ENCODE results near the gene CCDC28B. TPM values are rescaled to one million over a fixed set of nuclear protein-coding genes. Genes with fewer than 3 reads are reported as not detected.

The CCDC28B gene
- total RNA-seq, 1 experiment from 2014 or later = 29.1 TPM

DNA sequence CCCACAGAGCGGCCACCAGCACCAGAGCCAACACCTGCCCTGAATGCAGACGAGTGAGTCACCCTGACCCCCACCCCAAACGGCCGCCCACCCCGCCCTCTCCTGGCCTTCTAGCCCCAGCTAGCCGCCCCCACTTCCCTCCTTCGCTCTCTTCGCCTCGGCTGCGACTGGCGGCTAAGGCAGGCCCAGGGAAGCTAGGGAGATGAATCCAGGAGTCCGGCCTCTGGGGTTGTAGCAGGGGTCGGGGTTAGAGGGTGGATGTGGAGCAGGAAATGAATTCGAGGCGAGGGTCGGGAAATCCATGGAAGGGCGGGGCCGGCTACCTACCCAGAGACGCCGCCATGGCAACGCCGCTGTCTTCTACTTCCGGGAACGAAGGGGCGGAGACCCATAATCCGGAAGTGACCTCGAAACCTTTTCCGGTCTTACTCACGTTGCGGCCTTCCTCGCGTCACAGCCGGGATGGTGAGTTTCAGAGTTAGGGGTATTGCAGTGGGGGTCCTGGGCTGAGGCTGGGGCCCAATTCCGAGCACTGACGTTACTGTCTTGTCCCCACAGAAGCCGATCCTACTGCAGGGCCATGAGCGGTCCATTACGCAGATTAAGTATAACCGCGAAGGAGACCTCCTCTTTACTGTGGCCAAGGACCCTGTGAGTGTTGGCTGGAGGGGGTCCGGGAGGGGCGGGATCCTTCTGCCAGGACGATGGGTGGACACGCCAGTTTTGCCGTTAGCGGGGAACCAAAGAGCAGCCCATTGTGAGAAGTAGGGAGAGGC, 21.8 kb downstream of the CCDC28B start, which contains the start of the genes EIF3I and TMEM234:
Gene EIF3I, plus strand, starts transcription at position 428 of the 776 bp plus-strand sequence. Its CDS starts 35 bp downstream, at position 463.
Gene TMEM234, minus strand, starts transcription at position 374 of the 776 bp plus-strand sequence. Its CDS starts 31 bp downstream, at position 343.
- peak; percentile 90 for DNase-seq (ENCODE audit: low read depth)

GRCh38 chr1:32223683-32224082, 23.3 kb downstream of the CCDC28B start:
- DNase-seq (ENCODE audit: low read depth) = no peak

DNA sequence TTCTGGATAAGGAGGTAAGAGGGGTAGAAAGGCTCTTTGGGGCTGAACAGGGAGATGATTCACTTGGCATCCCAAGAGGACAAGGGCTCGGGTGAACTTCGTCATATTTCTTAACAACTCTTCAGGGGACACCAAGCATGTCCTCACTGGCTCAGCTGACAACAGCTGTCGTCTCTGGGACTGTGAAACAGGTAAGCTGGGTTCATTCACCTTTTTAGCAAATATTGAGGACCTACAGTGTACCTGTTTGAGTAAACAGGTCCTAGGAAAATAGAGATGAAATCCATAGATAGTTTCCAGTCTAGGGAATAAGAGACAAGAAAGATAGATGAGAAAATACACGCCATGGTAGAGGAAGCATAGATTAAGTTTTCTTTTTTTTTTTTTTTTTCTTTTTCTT, 23.9 kb downstream of the CCDC28B start:
- DNase-seq (ENCODE audit: low read depth) = no peak

GRCh38 chr1:32228771-32229170, 28.4 kb downstream of the CCDC28B start:
- no peak for DNase-seq (ENCODE audit: low read depth)

- no peak for DNase-seq (ENCODE audit: low read depth)
Measured at GRCh38 chr1:32231843-32232432, 31.5 kb downstream of the CCDC28B start.

- DNase-seq (ENCODE audit: low read depth) = no peak
Measured at GRCh38 chr1:32232558-32233304, 32.3 kb downstream of the CCDC28B start.

- no peak for DNase-seq (ENCODE audit: low read depth)
Measured at GRCh38 chr1:32234792-32235191, 34.4 kb downstream of the CCDC28B start.

GRCh38 chr1:32239337-32239736, 38.9 kb downstream of the CCDC28B start:
- DNase-seq (ENCODE audit: low read depth) = no peak

DNA sequence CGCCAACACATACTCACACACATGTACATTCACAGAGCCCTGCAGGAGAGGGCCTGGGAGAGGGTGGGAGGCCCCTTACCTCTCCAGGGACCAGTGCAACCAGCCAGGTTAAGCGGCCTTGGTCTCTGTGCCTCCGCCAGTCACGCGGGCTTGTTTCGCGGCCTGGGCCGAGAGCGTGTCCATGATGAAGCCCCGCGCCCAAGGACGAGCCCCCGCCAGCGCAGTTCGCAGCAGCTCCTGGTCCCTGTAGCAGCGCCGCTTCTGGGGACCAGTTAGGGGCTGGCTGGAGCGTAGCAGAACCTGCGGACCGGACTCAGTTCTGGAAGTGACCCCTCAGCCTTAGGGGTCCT, 39.4 kb downstream of the CCDC28B start:
- DNase-seq (ENCODE audit: low read depth) = no peak

DNA sequence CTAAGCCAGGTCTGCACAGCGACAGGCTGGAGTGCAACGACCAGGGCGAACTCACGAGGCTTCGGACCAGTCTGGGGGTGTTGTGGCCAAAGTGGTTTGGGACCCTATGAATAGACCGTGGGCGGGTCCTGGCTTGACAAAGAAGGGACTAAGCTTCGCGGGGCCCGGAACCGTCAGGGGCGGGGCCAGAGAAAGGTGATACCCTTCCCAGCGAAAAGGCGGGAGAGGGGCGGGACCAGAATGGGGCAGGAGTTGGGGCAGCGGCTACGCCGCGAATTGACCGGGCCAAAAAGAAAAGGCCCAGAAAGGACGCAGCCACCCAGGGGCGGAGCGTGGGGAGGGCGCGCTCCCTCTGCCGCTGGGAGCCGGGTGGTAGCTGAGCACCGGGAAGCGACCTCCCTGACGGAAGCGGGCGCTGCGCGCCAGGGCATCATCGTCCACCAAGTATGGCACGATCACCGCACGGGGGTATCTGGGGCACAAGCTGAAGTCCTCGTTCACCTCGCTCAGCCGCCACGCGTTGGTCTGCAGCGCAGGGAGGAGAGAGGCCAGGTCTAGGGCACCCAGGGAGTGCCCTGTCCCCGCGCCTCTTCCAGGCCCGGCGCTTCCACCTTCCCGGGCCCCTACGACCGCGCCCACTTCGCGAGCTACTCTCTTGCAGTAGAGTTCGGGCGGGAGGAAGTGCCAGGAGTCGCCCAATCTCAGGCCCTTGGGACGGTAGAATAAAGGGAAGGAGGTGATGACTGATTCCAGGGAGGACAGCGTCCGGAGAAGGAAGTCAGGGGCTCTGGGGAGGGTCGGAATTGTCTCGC, 40.0 kb downstream of the CCDC28B start:
- DNase-seq (ENCODE audit: low read depth) = peak; percentile 71

GRCh38 chr1:32241001-32241763, 40.8 kb downstream of the CCDC28B start:
- DNase-seq (ENCODE audit: low read depth) = peak; percentile 68

DNA sequence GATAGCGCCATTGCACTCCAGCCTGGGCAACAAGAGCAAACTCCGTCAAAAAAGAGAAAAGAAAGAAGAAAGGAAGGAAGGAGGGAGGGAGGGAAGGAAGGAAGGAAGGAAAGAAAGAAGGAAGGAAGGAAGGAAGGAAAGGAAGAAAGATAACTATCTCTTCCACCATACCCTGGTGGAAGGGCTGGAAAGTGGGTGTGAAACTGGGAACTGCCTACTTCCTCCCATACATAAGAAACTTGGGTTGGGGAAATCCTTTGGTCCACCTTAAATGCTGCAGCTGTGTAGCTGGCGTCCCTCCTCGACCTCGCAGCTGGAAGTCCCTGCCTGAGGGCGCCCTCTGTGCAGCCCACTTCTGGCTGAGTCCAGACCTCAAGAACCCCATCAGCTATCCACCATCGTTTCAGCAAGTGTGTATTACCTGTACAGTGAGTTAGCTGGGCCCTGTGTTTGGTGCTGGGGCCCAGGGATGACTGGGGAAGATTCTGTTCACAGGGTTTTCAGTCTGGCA, 42.0 kb downstream of the CCDC28B start:
- peak; percentile 69 for DNase-seq (ENCODE audit: low read depth)

GRCh38 chr1:32246888-32247273, 46.5 kb downstream of the CCDC28B start, which contains the start of gene FAM167B:
Gene FAM167B, plus strand, starts transcription at chr1:32247222. Its CDS starts 200 bp downstream, at chr1:32247422.
- peak; percentile 61 for DNase-seq (ENCODE audit: low read depth)

DNA sequence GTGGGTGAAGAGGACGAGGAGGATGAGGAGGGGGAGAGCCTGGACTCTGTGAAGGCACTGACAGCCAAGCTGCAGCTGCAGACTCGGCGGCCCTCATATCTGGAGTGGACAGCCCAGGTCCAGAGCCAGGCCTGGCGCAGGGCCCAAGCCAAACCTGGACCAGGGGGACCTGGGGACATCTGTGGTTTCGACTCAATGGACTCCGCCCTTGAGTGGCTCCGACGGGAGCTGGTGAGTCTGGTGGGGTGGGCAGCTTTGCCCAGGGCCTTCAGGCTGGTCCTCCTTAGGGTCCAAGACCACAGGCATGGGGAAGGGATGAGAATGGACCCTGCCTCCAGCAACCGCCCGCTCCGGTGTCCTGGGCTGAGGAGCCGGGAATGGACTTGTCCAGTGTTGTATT, 47.1 kb downstream of the CCDC28B start:
- DNase-seq (ENCODE audit: low read depth) = no peak

GRCh38 chr1:32247983-32248889, 47.8 kb downstream of the CCDC28B start:
- peak; percentile 63 for DNase-seq (ENCODE audit: low read depth)

- DNase-seq (ENCODE audit: low read depth) = no peak
Measured at GRCh38 chr1:32249831-32250525, 49.6 kb downstream of the CCDC28B start.

DNA sequence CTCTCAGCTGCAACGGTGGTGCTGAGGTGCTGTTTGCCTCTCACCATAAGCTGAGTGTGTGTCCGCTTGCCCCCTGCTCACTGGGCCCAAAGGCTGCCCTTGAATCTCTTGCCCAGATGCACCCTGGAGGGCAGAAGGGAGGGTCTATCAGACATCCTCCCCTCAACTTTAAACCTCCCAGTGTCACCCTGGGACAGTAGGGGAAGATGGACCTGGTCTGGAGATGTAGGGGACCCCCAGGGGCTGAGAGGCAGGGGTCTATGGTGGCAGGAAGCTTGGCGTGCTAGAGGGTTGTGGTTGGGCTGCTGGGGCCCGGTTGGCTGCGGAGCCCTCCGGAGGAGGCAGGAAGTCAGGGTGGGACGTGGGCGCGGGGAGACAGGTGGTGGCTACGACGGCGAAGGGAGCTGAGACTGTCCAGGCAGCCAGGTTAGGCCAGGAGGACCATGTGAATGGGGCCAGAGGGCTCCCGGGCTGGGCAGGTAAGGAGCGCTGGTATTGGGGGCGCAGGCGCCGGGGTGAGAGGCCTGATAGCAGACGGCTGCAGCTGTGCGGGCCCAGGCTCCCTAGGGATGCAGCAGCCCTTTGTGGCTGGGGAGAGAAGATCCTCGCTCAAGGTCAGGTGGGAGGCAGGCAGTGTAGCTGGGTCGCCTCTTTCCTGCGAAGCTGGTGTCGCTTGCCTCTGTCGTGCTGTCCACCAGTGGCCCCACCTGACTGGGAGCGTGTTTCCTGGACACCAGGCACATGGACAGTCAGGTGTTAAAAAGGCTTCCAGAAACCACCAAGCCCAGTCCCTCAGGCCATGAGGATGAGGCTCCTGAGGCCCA, 50.7 kb downstream of the CCDC28B start, which contains the start of gene LCK:
Gene LCK, plus strand, starts transcription at position 373 of the 824 bp plus-strand sequence. CDS start 23,065 bp downstream, outside the sequence.
- DNase-seq (ENCODE audit: low read depth) = no peak

All from RPMI7951 (cell line).